ENCODE measurements around the gene GRAMD1B.

Gene GRAMD1B

GRCh38 chr11:123427405-123427804 lies 2.7 kb upstream of the GRAMD1B start:
- no peak overlapping the region for H3K4me3 ChIP-seq (ENCODE audit: low read depth, low read length)
- no peak for DNase-seq (ENCODE audit: low read depth, low spot score)
- TF ChIP-seq, protein P1, sequence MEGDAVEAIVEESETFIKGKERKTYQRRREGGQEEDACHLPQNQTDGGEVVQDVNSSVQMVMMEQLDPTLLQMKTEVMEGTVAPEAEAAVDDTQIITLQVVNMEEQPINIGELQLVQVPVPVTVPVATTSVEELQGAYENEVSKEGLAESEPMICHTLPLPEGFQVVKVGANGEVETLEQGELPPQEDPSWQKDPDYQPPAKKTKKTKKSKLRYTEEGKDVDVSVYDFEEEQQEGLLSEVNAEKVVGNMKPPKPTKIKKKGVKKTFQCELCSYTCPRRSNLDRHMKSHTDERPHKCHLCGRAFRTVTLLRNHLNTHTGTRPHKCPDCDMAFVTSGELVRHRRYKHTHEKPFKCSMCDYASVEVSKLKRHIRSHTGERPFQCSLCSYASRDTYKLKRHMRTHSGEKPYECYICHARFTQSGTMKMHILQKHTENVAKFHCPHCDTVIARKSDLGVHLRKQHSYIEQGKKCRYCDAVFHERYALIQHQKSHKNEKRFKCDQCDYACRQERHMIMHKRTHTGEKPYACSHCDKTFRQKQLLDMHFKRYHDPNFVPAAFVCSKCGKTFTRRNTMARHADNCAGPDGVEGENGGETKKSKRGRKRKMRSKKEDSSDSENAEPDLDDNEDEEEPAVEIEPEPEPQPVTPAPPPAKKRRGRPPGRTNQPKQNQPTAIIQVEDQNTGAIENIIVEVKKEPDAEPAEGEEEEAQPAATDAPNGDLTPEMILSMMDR (IDR thresholded peaks at IDR 0.05; ENCODE audit: insufficient read depth, low read length, missing control alignments), result no peak
- ChIA-PET CTCF (interaction anchor here (0.7 to 5.1 kb wide), 7 partner anchors 9 to 85 kb away, joined by 3 to 58 read pairs (median 5); no protein-coding TSS in a partner anchor), POLR2A (interaction anchor here (1.4 kb wide), 1 partner anchor 46 kb away, joined by 4 read pairs; no protein-coding TSS in a partner anchor)

GRCh38 chr11:123428116-123428715 lies 1.9 kb upstream of the GRAMD1B start:
- no peak for DNase-seq (ENCODE audit: low read depth, low spot score)
- no peak overlapping the region for H3K4me3 ChIP-seq (ENCODE audit: low read depth, low read length)
- POLR2A ChIA-PET, result interaction anchor here (1.4 kb wide), 1 partner anchor 45 kb away, joined by 4 read pairs; no protein-coding TSS in a partner anchor
- TF ChIP-seq, protein P1 (IDR thresholded peaks at IDR 0.05; ENCODE audit: insufficient read depth, low read length, missing control alignments), result no peak
- CTCF ChIA-PET, result interaction anchor here (0.7 to 5.1 kb wide), 6 partner anchors 10 to 84 kb away, joined by 3 to 58 read pairs (median 5); no protein-coding TSS in a partner anchor

DNA sequence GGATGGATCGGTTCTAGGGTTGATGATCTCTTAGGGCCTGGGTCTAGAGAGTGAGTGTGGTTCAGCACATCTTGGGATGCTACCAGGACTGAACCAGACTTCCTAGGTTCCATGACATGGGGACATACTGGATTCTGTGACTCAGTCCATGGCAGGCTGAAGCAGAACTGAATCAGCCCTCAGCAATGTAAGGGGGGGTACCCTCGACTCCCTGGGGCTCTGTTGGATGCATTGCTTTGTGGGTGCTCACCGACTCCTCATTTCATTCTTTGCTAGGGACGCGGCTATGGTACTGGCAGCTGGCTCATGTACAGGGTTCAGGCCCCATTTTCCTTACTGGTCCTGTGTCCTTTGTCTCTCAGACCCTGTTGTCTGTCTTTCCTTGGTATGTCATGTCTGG lies 733 bp upstream of the GRAMD1B start:
- CTCF ChIA-PET, result interaction anchor here (0.8 to 5.1 kb wide), 4 partner anchors 9 to 34 kb away, joined by 3 to 58 read pairs (median 8); no protein-coding TSS in a partner anchor
- peak; percentile 63 for DNase-seq (ENCODE audit: low read depth, low spot score)
- peak overlapping the region; percentile 89 for H3K4me3 ChIP-seq (ENCODE audit: low read depth, low read length)
- TF ChIP-seq, protein P1 (IDR thresholded peaks at IDR 0.05; ENCODE audit: insufficient read depth, low read length, missing control alignments), result no peak
- POLR2A ChIA-PET, result interaction anchor here (0.7 to 0.9 kb wide), 2 partner anchors 25 to 46 kb away, joined by 3 read pairs; no protein-coding TSS in a partner anchor

- TF ChIP-seq, protein P1 (IDR thresholded peaks at IDR 0.05; ENCODE audit: insufficient read depth, low read length, missing control alignments), result no peak
- ChIA-PET POLR2A (no interaction called here), CTCF (interaction anchor here (0.8 to 1.4 kb wide), 6 partner anchors 9 to 45 kb away, joined by 3 to 6 read pairs (median 3); no protein-coding TSS in a partner anchor)
- H3K4me3 ChIP-seq (ENCODE audit: low read depth, low read length), result peak overlapping the region; percentile 89
- no peak for DNase-seq (ENCODE audit: low read depth, low spot score)
Observed at GRCh38 chr11:123430721-123431497, 840 bp downstream of the GRAMD1B start.

DNA sequence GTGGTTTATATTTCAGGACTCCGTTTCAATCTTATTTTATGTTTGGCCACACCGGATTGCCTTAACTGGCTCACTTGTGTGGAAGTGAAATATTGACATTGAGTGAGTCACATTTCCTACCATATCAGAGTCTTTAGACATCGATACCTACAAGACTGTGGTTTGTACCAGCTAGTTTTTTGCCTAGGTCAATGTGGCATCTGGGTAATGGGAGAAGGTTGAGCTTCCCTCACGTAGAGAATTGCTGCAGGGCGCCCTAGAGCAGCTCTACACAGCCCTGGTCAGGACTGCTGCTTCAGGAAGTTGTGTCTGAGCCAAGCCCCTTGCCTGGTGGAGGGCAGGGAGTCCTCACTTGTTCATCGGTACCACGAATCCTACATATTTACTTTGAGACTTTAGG lies 1.6 kb downstream of the GRAMD1B start:
- CTCF ChIA-PET, result interaction anchor here (0.8 to 1.4 kb wide), 6 partner anchors 9 to 45 kb away, joined by 3 to 6 read pairs (median 3); no protein-coding TSS in a partner anchor
- TF ChIP-seq, protein P1 (IDR thresholded peaks at IDR 0.05; ENCODE audit: insufficient read depth, low read length, missing control alignments), result no peak
- DNase-seq (ENCODE audit: low read depth, low spot score), result no peak
- H3K4me3 ChIP-seq (ENCODE audit: low read depth, low read length), result peak overlapping the region; percentile 89
- POLR2A ChIA-PET, result no interaction called here

- CTCF ChIA-PET, result interaction anchor here (0.7 to 2.5 kb wide), 7 partner anchors 11 to 127 kb away, joined by 3 to 14 read pairs (median 3); no protein-coding TSS in a partner anchor
- H3K4me3 ChIP-seq (ENCODE audit: low read depth, low read length), result no peak overlapping the region
- DNase-seq (ENCODE audit: low read depth, low spot score), result no peak
- TF ChIP-seq, protein P1 (IDR thresholded peaks at IDR 0.05; ENCODE audit: insufficient read depth, low read length, missing control alignments), result peak; percentile 4
- POLR2A ChIA-PET, result no interaction called here
Observed at GRCh38 chr11:123434262-123434661, 4.2 kb downstream of the GRAMD1B start.

All from AG04449 (cell line).